GM18951 (cell line): ENCODE measurements around the gene WHRN.

Experiments
- POLR2A ChIP-seq: IDR thresholded peaks from 4 replicates; pipeline ENCODE4 v1.6.1; 2011; ENCODE audit warnings: mild to moderate bottlenecking; ENCODE audit not compliant: insufficient read length, insufficient read depth; ENCODE audit errors: extremely low read depth
- in situ Hi-C: fragments of 300-500 bp; cut with MboI; formaldehyde crosslinking; loops from one replicate; pipeline ENCODE4 v1.12.0; 2022; ENCODE audit warnings: low sequenced_read_pairs, mixed read lengths, inconsistent platforms; ENCODE audit not compliant: unreplicated experiment

Gene WHRN

GRCh38 chr9:114480746-114481435 lies 24.4 kb downstream of the WHRN start:
- in situ Hi-C loops = no loop called here
- no peak for TF ChIP-seq POLR2A

GRCh38 chr9:114478871-114479270 lies 26.4 kb downstream of the WHRN start:
- in situ Hi-C loops = no loop called here
- no peak for TF ChIP-seq POLR2A

- TF ChIP-seq POLR2A = no peak
- in situ Hi-C loops = no loop called here
Observed at GRCh38 chr9:114478459-114478858, 26.8 kb downstream of the WHRN start.

- in situ Hi-C loops = no loop called here
- TF ChIP-seq POLR2A = no peak
Observed at GRCh38 chr9:114477642-114478041, 27.6 kb downstream of the WHRN start.

DNA sequence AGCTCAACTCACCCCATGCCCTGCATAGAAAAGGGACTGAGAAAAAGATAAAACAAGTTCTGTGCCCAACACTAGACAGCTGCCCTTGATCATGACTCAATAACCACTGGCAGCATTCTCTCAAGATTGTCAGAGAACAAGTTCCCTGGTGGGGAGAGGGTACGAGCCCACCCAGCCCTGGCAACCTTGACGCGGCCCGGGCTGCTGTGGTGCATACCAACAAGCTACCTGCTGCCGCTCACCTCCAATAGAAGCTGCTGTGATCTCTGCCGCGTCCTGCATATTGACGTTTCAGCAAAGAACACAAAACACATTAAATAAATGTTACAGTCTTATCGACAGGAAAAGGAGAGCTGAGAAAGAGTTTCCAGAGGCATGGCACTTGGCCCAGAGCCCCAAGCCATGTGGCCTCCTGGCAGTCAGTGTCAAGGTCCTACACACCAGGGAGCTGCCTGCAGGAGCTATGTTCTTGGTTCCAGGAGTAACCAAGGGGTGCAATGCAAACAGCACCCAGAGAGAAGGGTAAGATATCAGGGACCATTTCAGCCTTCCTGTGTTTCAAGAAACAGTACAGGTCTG lies 28.3 kb downstream of the WHRN start:
- in situ Hi-C loops = no loop called here
- TF ChIP-seq POLR2A = no peak

GRCh38 chr9:114475412-114476135 lies 29.7 kb downstream of the WHRN start:
- no peak for TF ChIP-seq POLR2A
- in situ Hi-C loops = no loop called here

DNA sequence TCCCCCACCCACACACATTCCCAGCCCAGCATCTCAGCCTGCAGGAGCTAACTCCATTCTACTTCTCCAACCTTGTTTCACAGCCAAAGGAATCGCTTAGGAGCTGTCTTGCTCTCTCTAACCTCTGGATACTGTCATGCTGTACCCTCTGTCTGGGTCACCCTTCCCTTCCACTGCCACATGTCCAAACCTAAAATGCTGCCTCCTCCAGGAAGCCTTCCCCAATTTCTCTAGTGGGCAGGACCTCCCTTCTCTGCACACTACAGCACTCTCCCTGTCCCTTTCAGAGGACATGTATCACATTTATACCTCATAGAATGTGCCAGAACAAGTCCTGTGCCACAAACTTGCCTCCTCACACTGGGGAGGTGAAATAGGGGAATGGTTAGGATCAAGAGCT lies 30.8 kb downstream of the WHRN start:
- no peak for TF ChIP-seq POLR2A
- in situ Hi-C loops = no loop called here

- in situ Hi-C loops = no loop called here
- no peak for TF ChIP-seq POLR2A
Observed at GRCh38 chr9:114473447-114473801, 31.8 kb downstream of the WHRN start.

DNA sequence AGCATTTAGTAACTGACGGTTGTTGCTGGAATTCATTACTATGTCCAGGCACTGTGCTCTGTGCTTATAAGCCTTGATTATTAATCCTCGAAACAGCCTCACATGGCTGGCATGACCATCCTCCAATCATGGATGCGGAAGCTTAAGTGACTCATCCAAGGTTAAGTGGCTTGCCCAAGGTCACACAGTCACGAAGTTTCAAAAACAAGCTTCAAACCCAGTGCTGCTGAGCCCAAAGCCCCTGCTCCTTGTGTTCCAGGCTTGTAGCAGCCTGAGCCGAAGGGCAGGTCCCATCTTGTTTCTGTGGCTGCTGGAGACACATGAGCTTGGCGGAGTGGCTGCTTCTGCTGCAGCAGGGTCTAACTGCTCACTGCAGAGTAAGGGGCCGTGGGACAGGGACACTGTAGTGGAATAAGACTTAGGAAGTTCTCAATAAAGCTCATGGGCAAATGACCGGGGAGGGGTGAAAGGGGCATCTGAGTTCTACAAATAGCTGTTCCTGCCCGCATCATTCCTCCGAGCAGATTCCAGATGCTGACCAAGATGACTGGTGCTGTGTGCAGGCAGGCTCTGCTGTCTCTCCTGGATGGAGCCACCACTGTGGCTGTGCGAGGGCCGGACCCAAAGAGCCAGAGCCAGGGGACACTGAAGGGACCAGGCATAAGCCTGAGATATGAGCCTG lies 32.4 kb downstream of the WHRN start:
- TF ChIP-seq POLR2A = no peak
- in situ Hi-C loops = no loop called here

DNA sequence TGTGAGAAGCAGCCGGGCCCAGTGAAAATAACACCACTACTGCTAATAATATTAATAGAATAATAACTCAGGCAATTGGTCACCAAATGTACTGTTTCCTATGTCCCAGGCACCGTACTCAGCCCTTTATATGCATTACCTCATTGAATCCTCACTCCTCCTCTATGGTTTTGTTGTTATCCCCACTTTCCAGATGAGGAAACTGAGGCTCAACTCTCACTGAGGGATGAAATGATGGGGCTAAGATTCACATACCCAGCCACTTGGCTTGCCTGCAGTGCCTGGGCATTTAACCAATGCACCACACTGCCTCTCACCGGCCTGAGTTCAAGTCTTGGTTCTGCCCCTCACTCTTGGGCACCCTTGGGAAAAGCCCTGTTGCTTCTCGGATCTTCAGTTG lies 34.1 kb downstream of the WHRN start:
- no peak for TF ChIP-seq POLR2A
- in situ Hi-C loops = no loop called here

- in situ Hi-C loops = no loop called here
- TF ChIP-seq POLR2A = no peak
Observed at GRCh38 chr9:114470581-114470980, 34.7 kb downstream of the WHRN start.

DNA sequence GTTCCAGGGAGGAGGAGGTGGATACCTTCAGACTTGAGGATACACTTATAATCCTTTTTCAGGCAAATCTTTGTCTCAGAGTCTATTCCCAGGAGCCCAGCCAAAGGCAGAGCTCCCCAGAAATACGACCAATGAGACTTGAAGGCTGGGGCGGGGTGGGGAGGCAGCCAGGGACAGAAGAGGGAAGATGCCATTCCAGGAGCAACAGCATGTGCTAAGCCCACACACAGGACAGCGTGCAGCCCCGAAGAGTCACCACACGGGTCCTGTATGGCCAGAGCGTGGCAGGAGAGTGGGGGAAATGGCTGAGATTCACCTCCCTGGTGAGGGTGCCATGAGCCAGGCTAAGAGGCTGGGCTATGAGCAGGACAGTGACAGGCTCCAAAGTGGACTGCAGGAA lies 35.2 kb downstream of the WHRN start:
- in situ Hi-C loops = no loop called here
- no peak for TF ChIP-seq POLR2A

- in situ Hi-C loops = no loop called here
- no peak for TF ChIP-seq POLR2A
Observed at GRCh38 chr9:114469091-114469853, 36.0 kb downstream of the WHRN start.
